ENCODE data around the gene PLEKHM3. TPM values are rescaled to one million over a fixed set of nuclear protein-coding genes. Genes with fewer than 3 reads are reported as not detected.

Gene PLEKHM3
- total and polyA plus RNA-seq, 2 donors (not counting 1 experiment from before 2014, with no cell fraction given): 5.3 to 20.1 TPM

DNA sequence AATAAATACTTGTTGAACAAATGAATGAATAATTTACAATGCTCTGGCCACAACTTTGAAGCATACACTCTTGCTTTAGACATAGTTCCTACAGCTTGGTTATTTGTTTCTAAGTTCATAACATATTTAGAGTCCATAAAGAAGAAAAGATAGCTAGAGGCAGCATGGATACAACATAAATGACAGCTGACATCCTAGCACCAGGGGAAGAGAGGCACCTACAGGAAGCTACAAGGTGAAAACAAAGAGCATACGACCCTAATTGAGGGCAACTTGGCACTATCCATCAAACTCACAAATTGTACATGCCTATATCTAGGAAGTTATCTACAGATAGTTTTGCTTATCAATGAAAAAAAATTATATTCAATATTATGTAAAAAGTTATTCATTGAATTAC, 88.9 kb downstream of the PLEKHM3 start:
- H3K79me2 ChIP-seq (ENCODE audit: control insufficient read depth, insufficient read depth, low read length): no peaks in the 10 kb centered on the region
- no peaks in the 10 kb centered on the region for H4K20me1 ChIP-seq (ENCODE audit: control insufficient read depth, extremely low read depth, insufficient read depth, low read length)
- H3K27ac ChIP-seq (ENCODE audit: insufficient read depth, low read length): no peak overlapping the region
- no peak for DNase-seq (ENCODE audit: low read depth in 2 of 2)
- no peaks in the 10 kb centered on the region for H3K36me3 ChIP-seq (ENCODE audit: control insufficient read depth, insufficient read depth, low read length)
- TF ChIP-seq CTCF (conservative IDR thresholded peaks at IDR 0.05 in 1 of 2, IDR thresholded peaks at IDR 0.05 in 1 of 2; ENCODE audit: low read depth in 1 of 2, low read length in 2 of 2) (no peak), EZH2 (IDR thresholded peaks at IDR 0.05; ENCODE audit: low read length, missing control alignments) (no peak)
- H3K9me3 ChIP-seq (ENCODE audit: control insufficient read depth, insufficient read depth, low read depth, low read length): no peaks in the 10 kb centered on the region
- no peaks in the 10 kb centered on the region for H3K27me3 ChIP-seq (ENCODE audit: control insufficient read depth, insufficient read depth, low read length)
- no peak overlapping the region for H2AFZ ChIP-seq (ENCODE audit: low read length)
- H3K9ac ChIP-seq (ENCODE audit: insufficient read depth, low read length): no peak overlapping the region
- no peaks in the 10 kb centered on the region for H3K4me1 ChIP-seq (ENCODE audit: control insufficient read depth, extremely low read depth, insufficient read depth, low read length)
- H3K4me3 ChIP-seq (replicated peaks in 1 of 4; ENCODE audit: control extremely low read depth in 1 of 4, insufficient read depth in 1 of 4, low read depth in 3 of 4, low read length in 4 of 4): no peak overlapping the region
- no peak overlapping the region for H3K4me2 ChIP-seq (ENCODE audit: extremely low read depth, insufficient read depth, low read length)

DNA sequence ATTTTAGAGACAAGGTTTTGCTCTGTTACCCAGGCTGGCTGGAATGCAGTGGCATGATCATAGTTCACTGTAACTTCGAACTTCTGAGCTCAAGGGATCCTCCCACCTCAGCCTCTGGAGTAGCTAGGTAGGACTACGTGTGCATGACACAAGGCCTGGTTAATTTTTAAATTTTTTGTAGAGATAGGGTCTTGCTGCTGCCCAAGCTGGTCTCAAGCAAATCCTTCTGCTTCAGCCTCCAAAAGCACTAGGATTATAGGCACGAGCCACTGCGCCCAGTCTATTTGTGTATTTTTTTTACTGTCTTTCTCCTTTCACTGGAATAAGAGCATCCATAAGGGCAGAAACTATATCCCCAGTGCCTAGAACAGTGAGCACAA, 89.3 kb downstream of the PLEKHM3 start:
- Histone ChIP-seq H3K4me1 (ENCODE audit: control insufficient read depth, extremely low read depth, insufficient read depth, low read length) (no peaks in the 10 kb centered on the region), H4K20me1 (ENCODE audit: control insufficient read depth, extremely low read depth, insufficient read depth, low read length) (no peaks in the 10 kb centered on the region), H3K27ac (ENCODE audit: insufficient read depth, low read length) (no peak overlapping the region), H3K36me3 (ENCODE audit: control insufficient read depth, insufficient read depth, low read length) (no peaks in the 10 kb centered on the region), H3K4me3 (replicated peaks in 1 of 4; ENCODE audit: control extremely low read depth in 1 of 4, insufficient read depth in 1 of 4, low read depth in 3 of 4, low read length in 4 of 4) (no peak overlapping the region), H3K27me3 (ENCODE audit: control insufficient read depth, insufficient read depth, low read length) (no peaks in the 10 kb centered on the region), H3K79me2 (ENCODE audit: control insufficient read depth, insufficient read depth, low read length) (no peaks in the 10 kb centered on the region), H3K4me2 (ENCODE audit: extremely low read depth, insufficient read depth, low read length) (no peak overlapping the region), H2AFZ (ENCODE audit: low read length) (no peak overlapping the region), H3K9me3 (ENCODE audit: control insufficient read depth, insufficient read depth, low read depth, low read length) (no peaks in the 10 kb centered on the region), H3K9ac (ENCODE audit: insufficient read depth, low read length) (no peak overlapping the region)
- no peak for TF ChIP-seq CTCF (conservative IDR thresholded peaks at IDR 0.05 in 1 of 2, IDR thresholded peaks at IDR 0.05 in 1 of 2; ENCODE audit: low read depth in 1 of 2, low read length in 2 of 2)
- no peak for DNase-seq (ENCODE audit: low read depth in 2 of 2)

- Histone ChIP-seq H3K4me2 (ENCODE audit: extremely low read depth, insufficient read depth, low read length) (no peak overlapping the region), H3K27me3 (ENCODE audit: control insufficient read depth, insufficient read depth, low read length) (no peaks in the 10 kb centered on the region), H4K20me1 (ENCODE audit: control insufficient read depth, extremely low read depth, insufficient read depth, low read length) (no peaks in the 10 kb centered on the region), H2AFZ (ENCODE audit: low read length) (no peak overlapping the region), H3K4me3 (replicated peaks in 1 of 4; ENCODE audit: control extremely low read depth in 1 of 4, insufficient read depth in 1 of 4, low read depth in 3 of 4, low read length in 4 of 4) (no peak overlapping the region), H3K79me2 (ENCODE audit: control insufficient read depth, insufficient read depth, low read length) (no peaks in the 10 kb centered on the region), H3K36me3 (ENCODE audit: control insufficient read depth, insufficient read depth, low read length) (no peaks in the 10 kb centered on the region), H3K9me3 (ENCODE audit: control insufficient read depth, insufficient read depth, low read depth, low read length) (no peaks in the 10 kb centered on the region), H3K9ac (ENCODE audit: insufficient read depth, low read length) (no peak overlapping the region), H3K4me1 (ENCODE audit: control insufficient read depth, extremely low read depth, insufficient read depth, low read length) (no peaks in the 10 kb centered on the region), H3K27ac (ENCODE audit: insufficient read depth, low read length) (no peak overlapping the region)
- TF ChIP-seq CTCF (conservative IDR thresholded peaks at IDR 0.05 in 1 of 2, IDR thresholded peaks at IDR 0.05 in 1 of 2; ENCODE audit: low read depth in 1 of 2, low read length in 2 of 2): no peak
- TF ChIP-seq EZH2 (IDR thresholded peaks at IDR 0.05; ENCODE audit: low read length, missing control alignments): no peak
- no peak for DNase-seq (ENCODE audit: low read depth in 2 of 2)
Observed at GRCh38 chr2:207935121-207935990, 90.0 kb downstream of the PLEKHM3 start.

All from fibroblast of lung (primary cell).